Measurements from ENCODE around the gene LLGL2. TPM values are rescaled to one million over a fixed set of nuclear protein-coding genes. Genes with fewer than 3 reads are reported as not detected.

Gene LLGL2
- total RNA-seq, 4 donors from 2014 or later: 221 to 563 (median 300) TPM

GRCh38 chr17:75486151-75486550 is 39.3 kb upstream of the LLGL2 start:
- TF ChIP-seq POLR2A (IDR thresholded peaks at IDR 0.05): no peak
- TF ChIP-seq, protein P1, sequence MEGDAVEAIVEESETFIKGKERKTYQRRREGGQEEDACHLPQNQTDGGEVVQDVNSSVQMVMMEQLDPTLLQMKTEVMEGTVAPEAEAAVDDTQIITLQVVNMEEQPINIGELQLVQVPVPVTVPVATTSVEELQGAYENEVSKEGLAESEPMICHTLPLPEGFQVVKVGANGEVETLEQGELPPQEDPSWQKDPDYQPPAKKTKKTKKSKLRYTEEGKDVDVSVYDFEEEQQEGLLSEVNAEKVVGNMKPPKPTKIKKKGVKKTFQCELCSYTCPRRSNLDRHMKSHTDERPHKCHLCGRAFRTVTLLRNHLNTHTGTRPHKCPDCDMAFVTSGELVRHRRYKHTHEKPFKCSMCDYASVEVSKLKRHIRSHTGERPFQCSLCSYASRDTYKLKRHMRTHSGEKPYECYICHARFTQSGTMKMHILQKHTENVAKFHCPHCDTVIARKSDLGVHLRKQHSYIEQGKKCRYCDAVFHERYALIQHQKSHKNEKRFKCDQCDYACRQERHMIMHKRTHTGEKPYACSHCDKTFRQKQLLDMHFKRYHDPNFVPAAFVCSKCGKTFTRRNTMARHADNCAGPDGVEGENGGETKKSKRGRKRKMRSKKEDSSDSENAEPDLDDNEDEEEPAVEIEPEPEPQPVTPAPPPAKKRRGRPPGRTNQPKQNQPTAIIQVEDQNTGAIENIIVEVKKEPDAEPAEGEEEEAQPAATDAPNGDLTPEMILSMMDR (IDR thresholded peaks at IDR 0.05): no peak
- H3K36me3 ChIP-seq: peaks cover 0 to 7% (median 0%) of the 10 kb centered on the region in 3 donors
- H3K27ac ChIP-seq: no peak overlapping the region
- DNase-seq: peak in 1 of 3 donors; percentile 43
- H3K9me3 ChIP-seq: no peaks in the 10 kb centered on the region
- H3K4me1 ChIP-seq: peaks cover 0 to 40% (median 6%) of the 10 kb centered on the region in 4 donors
- no peaks in the 10 kb centered on the region for H3K27me3 ChIP-seq
- H3K4me3 ChIP-seq: no peak overlapping the region

DNA sequence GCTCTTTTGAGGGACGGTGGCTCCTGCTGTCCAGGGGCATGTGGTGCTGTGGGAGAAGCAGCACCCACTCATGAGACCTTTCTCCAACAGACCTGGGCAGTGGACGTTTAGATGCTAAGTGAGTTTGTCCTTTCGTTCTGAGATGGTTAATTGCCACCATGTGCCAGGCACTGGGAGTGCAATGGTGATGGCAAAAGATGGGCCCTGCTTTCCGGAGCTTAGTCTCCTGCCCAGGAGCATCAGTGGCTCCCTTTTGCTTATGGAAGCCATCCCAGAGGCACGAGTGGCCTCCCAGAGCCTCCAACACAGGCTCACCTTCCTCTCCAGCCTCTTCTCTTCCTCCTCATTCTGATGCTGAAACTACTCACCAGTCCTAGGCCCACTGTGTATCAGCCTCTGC is 38.5 kb upstream of the LLGL2 start:
- Histone ChIP-seq H3K27me3 (no peaks in the 10 kb centered on the region), H3K4me3 (no peak overlapping the region), H3K9me3 (no peaks in the 10 kb centered on the region), H3K27ac (peak overlapping the region; percentile 50 to 73 (median 62)), H3K36me3 (peaks cover 0 to 15% (median 0%) of the 10 kb centered on the region in 3 donors), H3K4me1 (peaks cover 0 to 33% (median 6%) of the 10 kb centered on the region in 4 donors)
- no peak for DNase-seq
- no peak for TF ChIP-seq POLR2A (IDR thresholded peaks at IDR 0.05)
- TF ChIP-seq, protein P1 (IDR thresholded peaks at IDR 0.05): no peak

- peak in 2 of 3 donors; percentile 78 to 85 for DNase-seq
- Histone ChIP-seq H3K36me3 (peaks cover 0 to 21% (median 0%) of the 10 kb centered on the region in 3 donors), H3K27me3 (no peaks in the 10 kb centered on the region), H3K4me1 (peaks cover 0 to 33% (median 6%) of the 10 kb centered on the region in 4 donors), H3K9me3 (no peaks in the 10 kb centered on the region), H3K27ac (peak overlapping the region; percentile 50 to 73 (median 62)), H3K4me3 (peak overlapping the region in 1 of 4 donors; percentile 0)
- TF ChIP-seq, protein P1 (IDR thresholded peaks at IDR 0.05): no peak
- no peak for TF ChIP-seq POLR2A (IDR thresholded peaks at IDR 0.05)
Measured at GRCh38 chr17:75487351-75488070, 38.0 kb upstream of the LLGL2 start.

DNA sequence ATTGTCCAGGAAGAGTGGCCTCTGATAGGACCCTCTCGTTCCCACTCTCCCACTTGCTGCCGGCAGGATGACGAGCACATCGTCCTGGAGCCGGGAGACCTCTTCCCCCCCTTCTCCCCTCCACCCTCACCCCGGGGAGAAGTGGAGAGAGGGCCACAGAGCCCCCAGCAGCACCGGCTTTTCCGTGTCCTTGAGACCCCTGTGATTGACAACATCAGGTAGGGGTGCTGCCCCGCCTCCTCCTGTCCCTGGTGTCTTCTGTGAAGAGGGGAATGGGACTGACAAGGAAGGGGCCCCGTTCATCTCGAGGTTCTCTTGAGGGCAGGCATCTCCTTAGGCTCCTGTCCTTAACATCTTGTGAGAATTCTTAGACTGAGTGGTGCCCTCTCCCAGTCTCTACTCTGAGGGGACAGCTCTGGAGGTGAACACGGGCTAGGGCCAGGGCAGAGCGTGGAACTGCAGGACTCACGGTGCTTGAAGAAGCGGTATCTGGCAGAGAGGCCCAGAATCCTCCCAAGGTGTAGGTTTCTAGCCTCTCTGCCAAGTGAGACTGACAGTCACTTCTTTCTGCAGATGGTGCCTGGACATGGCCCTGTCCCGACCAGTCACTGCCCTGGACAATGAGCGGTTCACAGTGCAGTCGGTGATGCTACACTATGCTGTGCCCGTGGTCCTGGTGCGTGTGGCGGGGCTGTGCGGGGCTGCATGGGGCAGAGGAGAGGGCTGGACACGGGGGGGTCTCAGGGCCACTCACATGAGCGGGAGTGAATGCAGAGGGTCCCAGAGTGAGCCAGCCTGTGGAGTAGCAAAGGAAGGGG is 36.6 kb upstream of the LLGL2 start:
- H3K9me3 ChIP-seq: no peaks in the 10 kb centered on the region
- no peak for DNase-seq
- peaks cover 0 to 35% (median 0%) of the 10 kb centered on the region in 3 donors for H3K36me3 ChIP-seq
- H3K4me1 ChIP-seq: peaks cover 0 to 33% (median 6%) of the 10 kb centered on the region in 4 donors
- H3K27me3 ChIP-seq: no peaks in the 10 kb centered on the region
- TF ChIP-seq POLR2A (IDR thresholded peaks at IDR 0.05): no peak
- TF ChIP-seq, protein P1 (IDR thresholded peaks at IDR 0.05): no peak
- peak overlapping the region in 2 of 4 donors; percentile 60 to 78 for H3K27ac ChIP-seq
- no peak overlapping the region for H3K4me3 ChIP-seq

DNA sequence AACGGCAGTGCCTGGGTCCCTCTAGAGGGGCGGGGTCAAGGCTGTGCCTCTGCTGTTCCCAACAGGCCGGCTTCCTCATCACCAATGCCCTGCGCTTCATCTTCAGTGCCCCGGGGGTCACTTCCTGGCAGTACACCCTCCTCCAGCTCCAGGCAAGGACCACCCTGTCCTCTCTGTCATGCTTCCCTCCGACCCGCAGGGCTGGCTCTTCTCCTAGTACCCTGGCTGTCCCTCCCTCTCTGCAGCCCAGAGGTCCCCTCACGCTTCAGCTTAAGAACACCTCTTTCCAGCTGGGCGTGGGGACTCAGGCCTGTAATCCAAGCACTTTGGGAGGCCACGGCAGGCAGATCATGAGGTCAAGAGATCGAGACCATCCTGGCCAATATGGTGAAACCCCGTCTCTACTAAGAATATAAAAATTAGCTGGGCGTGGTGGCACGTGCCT is 36.0 kb upstream of the LLGL2 start:
- TF ChIP-seq, protein P1 (IDR thresholded peaks at IDR 0.05): no peak
- TF ChIP-seq POLR2A (IDR thresholded peaks at IDR 0.05): no peak
- Histone ChIP-seq H3K4me3 (no peak overlapping the region), H3K27me3 (no peaks in the 10 kb centered on the region), H3K9me3 (no peaks in the 10 kb centered on the region), H3K27ac (peak overlapping the region in 3 of 4 donors; percentile 60 to 78 (median 71)), H3K4me1 (peaks cover 0 to 33% (median 6%) of the 10 kb centered on the region in 4 donors), H3K36me3 (peaks cover 0 to 41% (median 0%) of the 10 kb centered on the region in 3 donors)
- no peak for DNase-seq
